ENCODE results near the gene RPH3AL. TPM values are rescaled to one million over a fixed set of nuclear protein-coding genes. Genes with fewer than 3 reads are reported as not detected.

The RPH3AL gene
- total RNA-seq, 4 donors from 2014 or later = 9.6 to 62.4 (median 41.9) TPM

- Histone ChIP-seq H3K4me3 (no peak overlapping the region), H3K36me3 (no peaks in the 10 kb centered on the region), H3K27ac (no peak overlapping the region), H3K9me3 (peaks cover 0 to under 1% (median 0%) of the 10 kb centered on the region in 4 donors), H3K4me1 (no peaks in the 10 kb centered on the region), H3K27me3 (no peaks in the 10 kb centered on the region)
- 94 to 97% methylated on average over 14 of the region's 14 CpGs for WGBS, 2 donors
- no peak for TF ChIP-seq POLR2A (IDR thresholded peaks at IDR 0.05)
- TF ChIP-seq, protein P1, sequence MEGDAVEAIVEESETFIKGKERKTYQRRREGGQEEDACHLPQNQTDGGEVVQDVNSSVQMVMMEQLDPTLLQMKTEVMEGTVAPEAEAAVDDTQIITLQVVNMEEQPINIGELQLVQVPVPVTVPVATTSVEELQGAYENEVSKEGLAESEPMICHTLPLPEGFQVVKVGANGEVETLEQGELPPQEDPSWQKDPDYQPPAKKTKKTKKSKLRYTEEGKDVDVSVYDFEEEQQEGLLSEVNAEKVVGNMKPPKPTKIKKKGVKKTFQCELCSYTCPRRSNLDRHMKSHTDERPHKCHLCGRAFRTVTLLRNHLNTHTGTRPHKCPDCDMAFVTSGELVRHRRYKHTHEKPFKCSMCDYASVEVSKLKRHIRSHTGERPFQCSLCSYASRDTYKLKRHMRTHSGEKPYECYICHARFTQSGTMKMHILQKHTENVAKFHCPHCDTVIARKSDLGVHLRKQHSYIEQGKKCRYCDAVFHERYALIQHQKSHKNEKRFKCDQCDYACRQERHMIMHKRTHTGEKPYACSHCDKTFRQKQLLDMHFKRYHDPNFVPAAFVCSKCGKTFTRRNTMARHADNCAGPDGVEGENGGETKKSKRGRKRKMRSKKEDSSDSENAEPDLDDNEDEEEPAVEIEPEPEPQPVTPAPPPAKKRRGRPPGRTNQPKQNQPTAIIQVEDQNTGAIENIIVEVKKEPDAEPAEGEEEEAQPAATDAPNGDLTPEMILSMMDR (IDR thresholded peaks at IDR 0.05) = no peak
- TF ChIP-seq EP300 (IDR thresholded peaks at IDR 0.05) = no peak
- DNase-seq (ENCODE audit: low spot score in 2 of 2) = no peak
Observed at GRCh38 chr17:362721-363120, 10.1 kb upstream of the RPH3AL start.

DNA sequence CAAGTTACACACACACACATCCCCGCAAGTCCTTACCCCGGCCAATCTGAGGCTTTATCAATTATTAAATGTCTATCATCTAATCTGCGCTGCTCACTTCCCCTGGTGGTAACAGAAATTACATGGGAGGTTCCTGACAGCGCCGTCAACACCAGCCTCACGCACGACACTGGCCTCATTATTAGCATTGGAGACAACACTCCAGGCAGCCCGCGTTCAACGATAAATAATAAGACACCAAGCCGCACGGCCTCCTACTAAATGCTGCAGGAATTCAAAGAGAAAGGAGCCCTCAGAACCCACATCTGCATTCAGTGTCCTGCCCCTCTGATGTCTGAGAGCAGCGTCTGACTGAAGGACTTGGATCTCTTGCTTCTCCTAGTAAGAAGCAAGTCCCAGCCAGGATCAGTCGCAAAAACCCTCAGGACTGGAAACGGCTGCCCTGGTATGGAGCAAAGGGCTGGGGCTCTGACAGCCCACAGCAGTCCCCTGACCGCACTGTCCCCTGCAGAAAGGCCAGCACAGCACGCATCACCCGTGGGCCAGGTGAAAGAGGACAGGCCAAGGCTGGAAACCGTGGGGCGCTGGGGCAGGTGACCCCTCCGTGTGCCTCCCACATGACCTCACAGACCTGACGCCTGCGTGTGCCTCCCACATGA, 7.6 kb upstream of the RPH3AL start:
- Histone ChIP-seq H3K27me3 (no peaks in the 10 kb centered on the region), H3K36me3 (no peaks in the 10 kb centered on the region), H3K27ac (no peak overlapping the region), H3K9me3 (no peaks in the 10 kb centered on the region), H3K4me3 (no peak overlapping the region), H3K4me1 (no peaks in the 10 kb centered on the region)
- 51 to 59% methylated on average over 14 to 18 of the region's 23 CpGs for WGBS, 2 donors
- no peak for DNase-seq (ENCODE audit: low spot score in 2 of 2)
- no peak for TF ChIP-seq POLR2A (IDR thresholded peaks at IDR 0.05)
- TF ChIP-seq, protein P1 (IDR thresholded peaks at IDR 0.05) = no peak
- TF ChIP-seq EP300 (IDR thresholded peaks at IDR 0.05) = no peak

- 89 to 90% methylated on average over 34 to 35 of the region's 35 CpGs for WGBS, 2 donors
- H3K36me3 ChIP-seq = no peaks in the 10 kb centered on the region
- DNase-seq (ENCODE audit: low spot score in 2 of 2) = no peak
- TF ChIP-seq EP300 (IDR thresholded peaks at IDR 0.05) (no peak), POLR2A (IDR thresholded peaks at IDR 0.05) (no peak)
- TF ChIP-seq, protein P1 (IDR thresholded peaks at IDR 0.05) = no peak
- no peak overlapping the region for H3K4me3 ChIP-seq
- H3K9me3 ChIP-seq = no peaks in the 10 kb centered on the region
- no peaks in the 10 kb centered on the region for H3K27me3 ChIP-seq
- H3K27ac ChIP-seq = no peak overlapping the region
- peaks cover 0 to 2% (median under 1%) of the 10 kb centered on the region in 4 donors for H3K4me1 ChIP-seq
Observed at GRCh38 chr17:358491-359151, 6.0 kb upstream of the RPH3AL start.

DNA sequence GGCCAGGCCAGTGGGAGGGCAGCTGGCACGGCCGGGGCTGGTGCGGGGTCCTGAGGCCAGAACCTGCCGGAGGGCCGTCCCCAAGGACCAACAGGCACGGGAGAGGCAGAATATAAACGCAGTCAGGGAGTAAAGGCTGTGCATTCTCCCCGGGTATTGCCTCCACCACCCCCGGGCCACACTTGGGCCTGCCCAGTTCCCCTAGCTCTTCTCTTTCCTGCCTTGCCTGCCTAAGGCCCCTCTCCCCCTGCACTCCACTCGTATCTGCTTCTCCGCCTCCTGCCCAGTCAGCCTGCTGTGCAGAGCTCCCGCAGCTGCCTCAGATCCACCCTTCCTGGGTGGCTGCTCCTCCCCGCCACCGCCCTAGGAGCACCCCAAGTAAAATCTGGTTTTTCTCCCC, 5.0 kb upstream of the RPH3AL start:
- DNase-seq (ENCODE audit: low spot score in 2 of 2) = no peak
- TF ChIP-seq, protein P1 (IDR thresholded peaks at IDR 0.05) = no peak
- no peak for TF ChIP-seq EP300 (IDR thresholded peaks at IDR 0.05)
- TF ChIP-seq POLR2A (IDR thresholded peaks at IDR 0.05) = no peak
- 47 to 56% methylated on average over 12 to 14 of the region's 14 CpGs for WGBS, 2 donors

More for the DNA sequence above, 5.0 kb upstream of the RPH3AL start:
- H3K9me3 ChIP-seq = no peaks in the 10 kb centered on the region
- H3K36me3 ChIP-seq = no peaks in the 10 kb centered on the region
- no peak overlapping the region for H3K27ac ChIP-seq
- no peaks in the 10 kb centered on the region for H3K27me3 ChIP-seq
- peaks cover 0 to 10% (median 4%) of the 10 kb centered on the region in 4 donors for H3K4me1 ChIP-seq
- H3K4me3 ChIP-seq = no peak overlapping the region

Data from tibial nerve (tissue), 4 donors.